Thoracic aorta (tissue), 2 donors: Measurements from ENCODE around the gene TSPAN1. TPM values are rescaled to one million over a fixed set of nuclear protein-coding genes. Genes with fewer than 3 reads are reported as not detected.

Source experiments
- ATAC-seq: fragments of 150-250 bp; one replicate; pipeline ENCODE4 v1.8.0; 2017; ENCODE audit warnings: low read depth; ENCODE audit not compliant: insufficient number of reproducible peaks, low FRiP score
- DNase-seq: peaks from one replicate; pipeline ENCODE4 v3.0.0-alpha.2; 2020; ENCODE audit warnings: low spot score
- H3K27ac ChIP-seq, 2 donors: fragments of 200-600 bp; sonication (generic); 1 replicate in 1 of 2; 2 replicates in 1 of 2; pipeline ENCODE4 v1.5.1; 2016; ENCODE audit warnings: mild to moderate bottlenecking in 2 of 2, moderate library complexity in 2 of 2
- H3K27me3 ChIP-seq: fragments of 200-600 bp; sonication (generic); replicated peaks from 2 replicates; pipeline ENCODE4 v1.6.0; 2016; ENCODE audit warnings: mild to moderate bottlenecking; ENCODE audit not compliant: insufficient read depth
- H3K36me3 ChIP-seq: fragments of 200-600 bp; sonication (generic); one replicate; pipeline ENCODE4 v1.5.1; 2016
- H3K4me1 ChIP-seq, 2 donors: fragments of 200-600 bp; sonication (generic); 1 replicate in 1 of 2; 2 replicates in 1 of 2; pipeline versions ENCODE4 v1.5.1 to v1.6.0; 2016; ENCODE audit warnings: low read depth in 2 of 2, mild to moderate bottlenecking in 1 of 2; ENCODE audit not compliant: control insufficient read depth in 1 of 2
- H3K4me3 ChIP-seq: fragments of 200-600 bp; sonication (generic); 2 replicates; pipeline ENCODE4 v1.5.1; 2016; ENCODE audit warnings: mild to moderate bottlenecking
- H3K9me3 ChIP-seq: fragments of 200-600 bp; sonication (generic); 2 replicates; pipeline ENCODE4 v1.5.1; 2016
- CTCF ChIP-seq: fragments of 200-600 bp; sonication (generic); IDR thresholded peaks from one replicate; pipeline ENCODE4 v1.5.1; 2019; ENCODE audit warnings: antibody characterized with exemption
- total RNA-seq, 2 donors: library from RNA; depleted of rRNA; stranded (reverse); fragments of >200 nt; gene quantifications; one replicate each; pipeline versions ENCODE4 v1.1.0 to v1.2.3, GENCODE V29; 2016

The TSPAN1 gene
- total RNA-seq, 2 donors from 2014 or later = 3.1 to 7.0 TPM

GRCh38 chr1:46183079-46183847 lies 8.4 kb downstream of the TSPAN1 start:
- peak; percentile 80 for ATAC-seq
- TF ChIP-seq CTCF = no peak
- H3K9me3 ChIP-seq = no peaks in the 10 kb centered on the region
- peaks cover 7 to 28% of the 10 kb centered on the region in 2 donors for H3K4me1 ChIP-seq
- no peaks in the 10 kb centered on the region for H3K27me3 ChIP-seq
- peak overlapping the region; percentile 93 to 97 for H3K27ac ChIP-seq
- H3K4me3 ChIP-seq = peak overlapping the region; percentile 18
- DNase-seq = peak; percentile 76
- H3K36me3 ChIP-seq = peaks cover 6% of the 10 kb centered on the region

GRCh38 chr1:46183926-46184557 lies 9.2 kb downstream of the TSPAN1 start:
- no peak for ATAC-seq
- Histone ChIP-seq H3K4me3 (no peak overlapping the region), H3K27me3 (no peaks in the 10 kb centered on the region), H3K9me3 (no peaks in the 10 kb centered on the region), H3K4me1 (peaks cover 7 to 28% of the 10 kb centered on the region in 2 donors), H3K27ac (peak overlapping the region; percentile 93 to 97), H3K36me3 (peaks cover 6% of the 10 kb centered on the region)
- no peak for DNase-seq
- no peak for TF ChIP-seq CTCF

GRCh38 chr1:46184920-46185658 lies 10.2 kb downstream of the TSPAN1 start:
- H3K27ac ChIP-seq = peak overlapping the region; percentile 93 to 97
- H3K27me3 ChIP-seq = no peaks in the 10 kb centered on the region
- no peaks in the 10 kb centered on the region for H3K9me3 ChIP-seq
- ATAC-seq (no peak), DNase-seq (no peak)
- no peak overlapping the region for H3K4me3 ChIP-seq
- no peak for TF ChIP-seq CTCF
- H3K4me1 ChIP-seq = peaks cover 7 to 24% of the 10 kb centered on the region in 2 donors
- H3K36me3 ChIP-seq = peaks cover 6% of the 10 kb centered on the region

- no peak for DNase-seq
- H3K27ac ChIP-seq = no peak overlapping the region
- TF ChIP-seq CTCF = no peak
- H3K4me3 ChIP-seq = no peak overlapping the region
- peaks cover 14% of the 10 kb centered on the region for H3K36me3 ChIP-seq
- ATAC-seq = no peak
- H3K4me1 ChIP-seq = peaks cover 9 to 24% of the 10 kb centered on the region in 2 donors
- H3K9me3 ChIP-seq = no peaks in the 10 kb centered on the region
- H3K27me3 ChIP-seq = no peaks in the 10 kb centered on the region
Measured at GRCh38 chr1:46186076-46186475, 11.2 kb downstream of the TSPAN1 start.
